Stimulated activated naive B cell treated with anti-CD40 and anti-IgM and Interleukin-4, amounts not matched to agents 10 μg/mL and 1 μg/mL and 100 μg/mL, for 72 hours (primary cell): ENCODE measurements around the gene ATP5PO.
"Not testable (repeated sequence)": the region's sequence is repeated elsewhere in the genome, so short reads cannot be mapped to it uniquely, and the experiment has no call there.

Experiments
- ATAC-seq, 2 donors: fragments of 150-1000 bp; cut with Tn5 transposase; replicated peaks; 2 replicates each; pipeline ENCODE4 v1.10.0; 2021; ENCODE audit warnings: moderate library complexity in 1 of 2
- DNase-seq: peaks from one replicate; pipeline ENCODE4 v3.0.0; 2021
- H3K27ac Mint-ChIP-seq: one replicate; pipeline ENCODE4 v1.8.0; 2022; ENCODE audit warnings: mild to moderate bottlenecking, mixed read lengths
- H3K27me3 Mint-ChIP-seq, 2 donors: one replicate each; pipeline ENCODE4 v1.8.0; 2022; ENCODE audit warnings: mixed read lengths in 2 of 2
- H3K36me3 Mint-ChIP-seq, 2 donors: one replicate each; pipeline ENCODE4 v1.8.0; 2022; ENCODE audit warnings: mixed read lengths in 2 of 2, mild to moderate bottlenecking in 1 of 2
- H3K4me1 Mint-ChIP-seq, 2 donors: one replicate each; pipeline ENCODE4 v1.8.0; 2022; ENCODE audit warnings: mixed read lengths in 2 of 2, mild to moderate bottlenecking in 1 of 2
- H3K4me3 Mint-ChIP-seq, 2 donors: one replicate each; pipeline ENCODE4 v1.8.0; 2022; ENCODE audit warnings: mild to moderate bottlenecking in 2 of 2, mixed read lengths in 2 of 2, moderate library complexity in 1 of 2
- H3K9me3 Mint-ChIP-seq, 2 donors: one replicate each; pipeline ENCODE4 v1.8.0; 2022; ENCODE audit warnings: mixed read lengths in 2 of 2, mild to moderate bottlenecking in 1 of 2

Gene ATP5PO

GRCh38 chr21:33932731-33933130 is 17.1 kb upstream of the ATP5PO start:
- H3K9me3 Mint-ChIP-seq = no peaks in the 10 kb centered on the region
- peak overlapping the region; percentile 96 for H3K27ac Mint-ChIP-seq
- peaks cover 12 to 22% of the 10 kb centered on the region in 2 donors for H3K4me1 Mint-ChIP-seq
- DNase-seq = no peak
- no peak overlapping the region for H3K4me3 Mint-ChIP-seq
- no peaks in the 10 kb centered on the region for H3K36me3 Mint-ChIP-seq
- H3K27me3 Mint-ChIP-seq = no peaks in the 10 kb centered on the region
- no peak for ATAC-seq

DNA sequence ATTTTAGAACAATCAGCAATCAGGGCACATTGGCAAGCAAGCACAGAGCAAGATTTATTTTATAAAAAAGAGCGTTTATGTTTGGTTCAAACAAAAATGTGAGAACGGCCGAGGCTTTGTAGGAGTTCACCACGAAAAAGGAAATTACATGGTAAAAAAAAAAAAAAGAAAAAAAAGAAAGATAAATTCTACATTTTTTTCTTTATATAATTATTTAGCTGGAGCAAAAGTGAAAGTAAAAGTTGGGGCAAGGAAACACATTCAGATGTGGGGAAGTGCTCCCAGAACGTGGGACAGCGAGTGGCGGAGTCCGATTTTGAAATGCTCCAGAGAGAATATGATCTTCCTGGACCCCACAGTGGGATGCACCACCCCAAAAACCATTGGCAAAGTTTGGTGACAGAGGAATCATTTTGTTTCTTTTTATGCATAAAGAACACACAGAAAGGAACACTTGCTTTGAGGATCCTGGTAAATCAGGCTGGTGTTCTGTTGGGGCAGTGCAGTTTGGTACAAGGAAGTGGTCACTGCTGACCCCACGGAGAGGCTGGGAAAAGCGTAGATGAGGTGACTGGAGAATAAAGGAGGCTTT is 16.3 kb upstream of the ATP5PO start:
- no peaks in the 10 kb centered on the region for H3K9me3 Mint-ChIP-seq
- H3K4me3 Mint-ChIP-seq = peak overlapping the region; percentile 79 to 91
- peaks cover 11 to 18% of the 10 kb centered on the region in 2 donors for H3K4me1 Mint-ChIP-seq
- DNase-seq = no peak
- H3K27me3 Mint-ChIP-seq = no peaks in the 10 kb centered on the region
- ATAC-seq = peak; percentile 41 to 43
- no peaks in the 10 kb centered on the region for H3K36me3 Mint-ChIP-seq
- peak overlapping the region; percentile 96 for H3K27ac Mint-ChIP-seq

GRCh38 chr21:33931052-33931798 is 15.6 kb upstream of the ATP5PO start:
- DNase-seq, H3K9me3 Mint-ChIP-seq, H3K36me3 Mint-ChIP-seq, H3K27ac Mint-ChIP-seq, H3K27me3 Mint-ChIP-seq: not testable (repeated sequence)
- Mint-ChIP-seq H3K4me3 (peak overlapping the region; percentile 79 to 91), H3K4me1 (peaks cover 11 to 16% of the 10 kb centered on the region in 2 donors)
- ATAC-seq = peak in 1 of 2 donors; percentile 47

DNA sequence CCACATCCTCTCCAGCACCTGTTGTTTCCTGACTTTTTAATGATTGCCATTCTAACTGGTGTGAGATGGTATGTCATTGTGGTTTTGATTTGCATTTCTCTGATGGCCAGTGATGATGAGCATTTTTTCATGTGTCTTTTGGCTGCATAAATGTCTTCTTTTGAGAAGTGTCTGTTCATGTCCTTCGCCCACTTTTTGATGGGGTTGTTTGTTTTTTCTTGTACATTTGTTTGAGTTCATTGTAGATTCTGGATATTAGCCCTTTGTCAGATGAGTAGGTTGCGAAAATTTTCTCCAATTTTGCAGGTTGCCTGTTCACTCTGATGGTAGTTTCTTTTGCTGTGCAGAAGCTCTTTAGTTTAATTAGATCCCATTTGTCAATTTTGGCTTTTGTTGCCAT is 10.6 kb upstream of the ATP5PO start:
- H3K27me3 Mint-ChIP-seq, H3K4me3 Mint-ChIP-seq, H3K4me1 Mint-ChIP-seq, H3K36me3 Mint-ChIP-seq, H3K27ac Mint-ChIP-seq, DNase-seq, H3K9me3 Mint-ChIP-seq, ATAC-seq: not testable (repeated sequence)

DNA sequence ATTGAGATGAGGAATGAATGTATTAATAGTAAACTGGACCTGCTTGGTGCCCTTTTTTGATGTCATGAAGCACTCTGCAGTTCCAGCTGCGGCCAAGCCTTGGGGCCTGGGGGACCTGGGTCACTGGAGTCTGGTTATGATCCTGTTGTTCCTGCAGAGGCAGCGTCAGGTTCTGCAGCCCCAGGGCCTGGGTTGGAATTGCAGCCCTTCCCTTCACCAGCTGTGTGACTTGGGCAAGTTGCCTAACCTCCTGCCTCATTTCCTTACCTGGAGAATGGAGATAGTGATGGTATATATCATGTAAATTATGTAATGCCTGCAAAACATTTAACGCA is 9.1 kb upstream of the ATP5PO start:
- ATAC-seq (peak in 1 of 2 donors; percentile 14), DNase-seq (no peak)
- Mint-ChIP-seq H3K4me3 (no peak overlapping the region), H3K27me3 (peaks cover 0 to 6% of the 10 kb centered on the region in 2 donors), H3K36me3 (no peaks in the 10 kb centered on the region), H3K4me1 (peaks cover 5 to 9% of the 10 kb centered on the region in 2 donors), H3K27ac (no peak overlapping the region), H3K9me3 (no peaks in the 10 kb centered on the region)

DNA sequence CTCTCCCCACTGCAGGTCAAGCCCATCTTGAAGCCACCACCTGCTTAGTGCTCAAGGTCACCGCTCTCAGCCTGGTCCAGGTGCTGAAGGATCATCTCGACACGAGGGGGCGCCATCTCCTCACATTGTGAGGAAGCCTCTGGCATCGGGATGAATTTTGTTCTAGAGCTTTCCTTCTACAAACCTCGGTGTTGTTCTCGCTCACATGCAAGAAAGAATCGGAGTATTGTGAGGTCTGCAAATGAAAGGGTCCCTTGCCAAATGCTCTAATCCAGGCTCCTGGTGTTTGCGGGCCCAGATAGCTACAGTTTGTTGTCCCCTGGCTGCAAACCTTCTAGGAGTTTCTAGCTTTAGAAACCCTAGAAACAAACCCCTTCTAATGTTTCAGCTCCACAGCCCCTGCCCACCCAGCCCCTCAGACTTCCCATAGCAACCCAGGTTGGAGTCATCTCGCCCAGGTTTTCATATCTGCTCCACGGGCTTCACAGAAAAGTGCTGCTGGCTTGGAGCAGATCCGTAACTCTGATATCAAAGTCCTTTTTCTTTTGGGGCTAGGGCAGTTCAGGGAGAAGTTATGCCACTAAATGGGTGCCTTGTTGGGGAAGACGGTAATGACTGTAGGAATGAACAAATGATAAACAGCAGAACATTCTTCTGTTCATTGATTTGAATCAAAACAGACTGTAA is 8.6 kb upstream of the ATP5PO start:
- DNase-seq (peak; percentile 62), ATAC-seq (peak; percentile 97 to 99)
- no peak overlapping the region for H3K27ac Mint-ChIP-seq
- peaks cover 0 to 6% of the 10 kb centered on the region in 2 donors for H3K27me3 Mint-ChIP-seq
- H3K4me1 Mint-ChIP-seq = peaks cover 5 to 9% of the 10 kb centered on the region in 2 donors
- H3K4me3 Mint-ChIP-seq = no peak overlapping the region
- H3K36me3 Mint-ChIP-seq = no peaks in the 10 kb centered on the region
- no peaks in the 10 kb centered on the region for H3K9me3 Mint-ChIP-seq

- no peak for DNase-seq
- ATAC-seq = no peak
- Mint-ChIP-seq H3K4me1 (peaks cover 8 to 35% of the 10 kb centered on the region in 2 donors), H3K27me3 (peaks cover 0 to 3% of the 10 kb centered on the region in 2 donors), H3K27ac (no peak overlapping the region), H3K36me3 (peaks cover 11 to 12% of the 10 kb centered on the region in 2 donors), H3K9me3 (no peaks in the 10 kb centered on the region), H3K4me3 (no peak overlapping the region)
Observed at GRCh38 chr21:33917421-33917820, 1.8 kb upstream of the ATP5PO start.

- Mint-ChIP-seq H3K4me1 (peaks cover 9 to 35% of the 10 kb centered on the region in 2 donors), H3K9me3 (no peaks in the 10 kb centered on the region), H3K4me3 (peak overlapping the region; percentile 100), H3K27me3 (no peaks in the 10 kb centered on the region), H3K27ac (peak overlapping the region; percentile 100), H3K36me3 (peaks cover 12 to 14% of the 10 kb centered on the region in 2 donors)
- peak in 1 of 2 donors; percentile 5 for ATAC-seq
- no peak for DNase-seq
Observed at GRCh38 chr21:33916200-33916567, 580 bp upstream of the ATP5PO start.

- DNase-seq (no peak), ATAC-seq (no peak)
- H3K9me3 Mint-ChIP-seq = no peaks in the 10 kb centered on the region
- H3K4me1 Mint-ChIP-seq = peaks cover 11 to 40% of the 10 kb centered on the region in 2 donors
- no peaks in the 10 kb centered on the region for H3K27me3 Mint-ChIP-seq
- peaks cover 26 to 27% of the 10 kb centered on the region in 2 donors for H3K36me3 Mint-ChIP-seq
- H3K27ac Mint-ChIP-seq = no peak overlapping the region
- H3K4me3 Mint-ChIP-seq = peak overlapping the region; percentile 100
Observed at GRCh38 chr21:33914188-33914587, 1.4 kb downstream of the ATP5PO start.

- H3K36me3 Mint-ChIP-seq = peaks cover 44 to 51% of the 10 kb centered on the region in 2 donors
- H3K9me3 Mint-ChIP-seq = no peaks in the 10 kb centered on the region
- peaks cover 6 to 23% of the 10 kb centered on the region in 2 donors for H3K4me1 Mint-ChIP-seq
- no peak for DNase-seq
- no peak overlapping the region for H3K4me3 Mint-ChIP-seq
- H3K27me3 Mint-ChIP-seq = no peaks in the 10 kb centered on the region
- H3K27ac Mint-ChIP-seq = no peak overlapping the region
- ATAC-seq = no peak
Observed at GRCh38 chr21:33909756-33910155, 5.8 kb downstream of the ATP5PO start.

DNA sequence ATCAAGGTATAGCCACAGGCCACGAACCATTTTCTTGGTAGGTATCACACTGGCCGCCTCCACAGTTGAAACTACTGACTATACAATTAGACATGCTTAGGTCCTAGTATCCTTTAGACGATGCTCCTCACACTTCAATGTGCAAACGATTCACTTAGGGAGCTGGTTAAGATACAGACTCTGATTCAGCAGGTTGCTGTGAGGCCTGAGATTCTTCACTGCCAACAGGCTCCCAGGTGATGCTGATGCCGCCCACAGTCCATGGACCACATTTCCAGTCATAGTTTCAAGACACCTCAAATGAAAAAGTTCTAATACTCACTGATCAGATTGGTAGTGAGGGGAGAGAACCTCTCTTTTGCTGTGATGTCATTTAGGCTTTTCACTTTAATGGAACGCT is 6.8 kb downstream of the ATP5PO start:
- peaks cover 49 to 59% of the 10 kb centered on the region in 2 donors for H3K36me3 Mint-ChIP-seq
- H3K4me1 Mint-ChIP-seq = peaks cover 6 to 15% of the 10 kb centered on the region in 2 donors
- no peaks in the 10 kb centered on the region for H3K27me3 Mint-ChIP-seq
- no peak overlapping the region for H3K27ac Mint-ChIP-seq
- H3K4me3 Mint-ChIP-seq = no peak overlapping the region
- DNase-seq (no peak), ATAC-seq (no peak)
- H3K9me3 Mint-ChIP-seq = no peaks in the 10 kb centered on the region

DNA sequence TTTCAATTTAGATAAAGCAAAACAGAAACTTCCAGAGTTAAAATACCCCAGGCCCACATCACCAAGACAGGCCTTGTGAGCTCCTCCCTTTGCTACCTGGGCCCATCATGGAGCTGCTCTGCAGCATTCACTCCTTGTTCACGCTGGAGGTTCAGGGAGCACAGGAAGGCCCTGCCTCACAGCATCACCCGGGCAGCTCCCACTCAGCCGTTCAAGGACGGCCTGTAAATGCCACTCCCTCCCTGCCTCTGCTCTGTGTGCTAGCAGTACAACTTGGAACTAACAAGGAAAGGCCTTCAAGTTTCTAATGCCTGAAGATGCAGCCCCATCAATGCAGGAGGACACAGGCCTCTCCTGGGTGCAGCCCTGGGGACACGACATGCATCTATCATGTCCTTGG is 11.6 kb downstream of the ATP5PO start:
- no peaks in the 10 kb centered on the region for H3K9me3 Mint-ChIP-seq
- H3K4me3 Mint-ChIP-seq = no peak overlapping the region
- H3K4me1 Mint-ChIP-seq = peaks cover 0 to 2% of the 10 kb centered on the region in 2 donors
- no peak overlapping the region for H3K27ac Mint-ChIP-seq
- DNase-seq (no peak), ATAC-seq (no peak)
- H3K27me3 Mint-ChIP-seq = no peaks in the 10 kb centered on the region
- peaks cover 55 to 63% of the 10 kb centered on the region in 2 donors for H3K36me3 Mint-ChIP-seq

DNA sequence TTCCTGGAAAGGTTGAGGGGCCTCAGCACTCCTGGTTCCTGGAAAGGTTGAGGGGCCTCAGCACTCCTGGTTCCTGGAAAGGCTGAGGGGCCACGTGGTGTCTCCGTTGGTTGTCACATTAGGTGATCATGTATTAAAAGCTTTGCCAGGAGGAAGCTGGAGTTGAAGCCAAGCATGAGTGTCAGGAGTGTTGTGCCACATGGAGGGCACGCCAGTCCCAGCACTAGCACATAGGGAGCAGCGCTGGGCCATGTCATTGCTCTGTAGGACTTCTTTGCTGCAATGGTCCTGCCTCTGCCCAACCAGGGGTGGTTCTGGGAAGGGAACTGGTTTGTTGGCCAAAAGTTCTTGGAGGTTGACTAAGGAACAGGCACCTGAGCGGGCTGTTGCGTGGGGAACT is 13.3 kb downstream of the ATP5PO start:
- no peak for DNase-seq
- Mint-ChIP-seq H3K36me3 (peaks cover 50 to 55% of the 10 kb centered on the region in 2 donors), H3K27ac (no peak overlapping the region)

GRCh38 chr21:33901412-33902288 is 14.0 kb downstream of the ATP5PO start:
- ATAC-seq (peak; percentile 34 to 41), DNase-seq (no peak)

More for the DNA sequence above, 13.3 kb downstream of the ATP5PO start:
- H3K9me3 Mint-ChIP-seq = no peaks in the 10 kb centered on the region
- H3K27me3 Mint-ChIP-seq = no peaks in the 10 kb centered on the region
- peaks cover 0 to 2% of the 10 kb centered on the region in 2 donors for H3K4me1 Mint-ChIP-seq
- no peak for ATAC-seq
- H3K4me3 Mint-ChIP-seq = no peak overlapping the region

More at GRCh38 chr21:33901412-33902288, 14.0 kb downstream of the ATP5PO start:
- no peak overlapping the region for H3K4me3 Mint-ChIP-seq
- H3K36me3 Mint-ChIP-seq = peaks cover 48% of the 10 kb centered on the region in 2 donors
- no peaks in the 10 kb centered on the region for H3K27me3 Mint-ChIP-seq
- H3K4me1 Mint-ChIP-seq = peaks cover 0 to 2% of the 10 kb centered on the region in 2 donors
- no peaks in the 10 kb centered on the region for H3K9me3 Mint-ChIP-seq
- no peak overlapping the region for H3K27ac Mint-ChIP-seq
